OCI-LY7 (cell line): ENCODE measurements around the gene EPB41.

ENCODE experiments used
- CTCF ChIP-seq: fragments of 200-600 bp; sonication (generic); conservative IDR thresholded peaks from 2 replicates; pipeline ENCODE4 v1.5.1; 2014; ENCODE audit warnings: mild to moderate bottlenecking, antibody characterized with exemption, low read length, moderate library complexity, mixed read lengths
- EZH2phosphoT487 ChIP-seq: fragments of 200-600 bp; sonication (generic); IDR thresholded peaks from 2 replicates; pipeline ENCODE4 v1.6.1; 2018; ENCODE audit warnings: low read depth, borderline replicate concordance, mild to moderate bottlenecking, mixed run types, antibody characterized with exemption, low read length, moderate library complexity, mixed read lengths

- TF ChIP-seq CTCF (no peak), EZH2phosphoT487 (no peak)
Measured at GRCh38 chr1:29129916-29130315, 215.5 kb downstream of the EPB41 start.
